IMR-90 (cell line): ENCODE results near the gene DSCAML1. TPM values are rescaled to one million over a fixed set of nuclear protein-coding genes. Genes with fewer than 3 reads are reported as not detected.

Source experiments
- ATAC-seq: fragments of 200-7000 bp; cut with Tn5 transposase; 2 replicates; pipeline ENCODE4 v1.9.1; 2020; ENCODE audit warnings: low read depth, mild to moderate bottlenecking, moderate library complexity
- BruUV-seq: library from RNA; stranded (reverse); fragments of 400-500 nt; replicated peaks from 2 replicates; lab custom pipeline; 2021; lab: Mats Ljungman, UMichigan
- CTCF ChIA-PET: fragments of 300-600 bp; formaldehyde crosslinking; extraction: SDS; loops from one replicate; lab custom pipeline; 2021; ENCODE audit warnings: antibody characterized with exemption; lab: Yijun Ruan, JAX
- POLR2A ChIA-PET: fragments of 300-600 bp; sonication (Branson Sonifier 250); formaldehyde crosslinking; loops from one replicate; lab custom pipeline; 2022; ENCODE audit warnings: antibody characterized with exemption; ENCODE audit not compliant: unreplicated experiment; lab: Charles Lee
- DNase-seq: peaks from one replicate; pipeline ENCODE4 v3.0.0; 2013
- H2AFZ ChIP-seq: replicated peaks from 2 replicates; pipeline ENCODE3; 2013; ENCODE audit warnings: low read length, mild to moderate bottlenecking; ENCODE audit not compliant: poor library complexity
- H2AK5ac ChIP-seq: 2 replicates; pipeline ENCODE4 v1.6.1; 2013; ENCODE audit warnings: low read depth, low read length, inconsistent platforms
- H2AK9ac ChIP-seq: replicated peaks from 2 replicates; pipeline ENCODE3; 2013; ENCODE audit warnings: mild to moderate bottlenecking, low read depth, low read length, moderate library complexity; ENCODE audit not compliant: poor library complexity
- H2BK120ac ChIP-seq: 2 replicates; pipeline ENCODE4 v1.6.1; 2013; ENCODE audit warnings: low read depth, low read length, inconsistent platforms
- H2BK15ac ChIP-seq: 3 replicates; pipeline ENCODE4 v1.6.1; 2013; ENCODE audit warnings: low read depth, low read length, inconsistent platforms
- H2BK20ac ChIP-seq: 2 replicates; pipeline ENCODE4 v1.6.1; 2013; ENCODE audit warnings: low read depth, mild to moderate bottlenecking, inconsistent platforms, low read length, moderate library complexity
- H2BK5ac ChIP-seq: 2 replicates; pipeline ENCODE4 v1.6.1; 2013; ENCODE audit warnings: mild to moderate bottlenecking, low read depth, low read length, inconsistent platforms; ENCODE audit not compliant: poor library complexity, severe bottlenecking
- H3K14ac ChIP-seq: replicated peaks from 2 replicates; pipeline ENCODE4 v1.6.1; 2013; ENCODE audit warnings: low read depth, low read length, inconsistent platforms
- H3K18ac ChIP-seq: 2 replicates; pipeline ENCODE4 v1.6.1; 2013; ENCODE audit warnings: low read depth, low read length, control low read depth
- H3K23ac ChIP-seq: 2 replicates; pipeline ENCODE4 v1.6.1; 2013; ENCODE audit warnings: low read depth, low read length, inconsistent platforms
- H3K27ac ChIP-seq: 2 replicates; pipeline ENCODE4 v1.5.1; 2013; ENCODE audit warnings: mild to moderate bottlenecking, control low read depth, low read length; ENCODE audit not compliant: insufficient read depth
- H3K27me3 ChIP-seq: 2 replicates; pipeline ENCODE4 v1.6.1; 2013; ENCODE audit warnings: low read length; ENCODE audit not compliant: control insufficient read depth, insufficient read depth
- H3K36me3 ChIP-seq: 2 replicates; pipeline ENCODE4 v1.6.1; 2013; ENCODE audit warnings: low read length, mixed read lengths; ENCODE audit not compliant: control insufficient read depth, insufficient read depth
- H3K4ac ChIP-seq: 2 replicates; pipeline ENCODE4 v1.6.1; 2013; ENCODE audit warnings: low read depth, low read length, inconsistent platforms
- H3K4me1 ChIP-seq: 2 replicates; pipeline ENCODE4 v1.6.1; 2013; ENCODE audit warnings: low read length, mixed read lengths; ENCODE audit not compliant: control insufficient read depth, insufficient read depth
- H3K4me2 ChIP-seq: 2 replicates; pipeline ENCODE4 v1.6.1; 2013; ENCODE audit warnings: low read depth, mild to moderate bottlenecking, control low read depth, low read length, moderate library complexity
- H3K4me3 ChIP-seq: 2 replicates; pipeline ENCODE4 v1.5.1; 2013; ENCODE audit warnings: low read depth, mild to moderate bottlenecking, control low read depth, low read length, moderate library complexity; ENCODE audit not compliant: insufficient read depth
- H3K56ac ChIP-seq: 2 replicates; pipeline ENCODE4 v1.6.1; 2013; ENCODE audit warnings: low read length, inconsistent platforms; ENCODE audit not compliant: insufficient read depth; ENCODE audit errors: extremely low read depth
- H3K79me1 ChIP-seq, 2 experiments: 2 replicates each; pipeline ENCODE4 v1.6.1; 2013; ENCODE audit warnings: low read length in 2 of 2, inconsistent platforms in 1 of 2, low read depth in 1 of 2
- H3K9ac ChIP-seq: 2 replicates; pipeline ENCODE4 v1.6.1; 2013; ENCODE audit warnings: low read depth, low read length, control low read depth
- H3K9me1 ChIP-seq: 2 replicates; pipeline ENCODE4 v1.6.1; 2013; ENCODE audit warnings: low read length, inconsistent platforms; ENCODE audit not compliant: insufficient read depth
- H3K9me3 ChIP-seq: 2 replicates; pipeline ENCODE4 v1.6.1; 2013; ENCODE audit warnings: low read length; ENCODE audit not compliant: control insufficient read depth, insufficient read depth
- H4K20me1 ChIP-seq: 2 replicates; pipeline ENCODE4 v1.6.1; 2013; ENCODE audit warnings: low read length, inconsistent platforms; ENCODE audit not compliant: insufficient read depth
- H4K5ac ChIP-seq: 2 replicates; pipeline ENCODE4 v1.6.1; 2013; ENCODE audit warnings: mild to moderate bottlenecking, low read depth, low read length, control low read depth
- H4K8ac ChIP-seq, 2 experiments: 2 replicates each; pipeline ENCODE4 v1.6.1; 2013; ENCODE audit warnings: low read depth in 2 of 2, low read length in 2 of 2, control low read depth in 1 of 2, inconsistent platforms in 1 of 2
- H4K91ac ChIP-seq: 2 replicates; pipeline ENCODE4 v1.6.1; 2013; ENCODE audit warnings: low read depth, low read length, inconsistent platforms; ENCODE audit not compliant: insufficient read depth
- CHD1 ChIP-seq: IDR thresholded peaks from 2 replicates; pipeline ENCODE4 v1.6.1; 2012; ENCODE audit warnings: low read depth, low read length, improper control_type of control experiment
- CTCF ChIP-seq: conservative IDR thresholded peaks from 2 replicates; pipeline ENCODE4 v1.5.1; 2012; ENCODE audit warnings: mild to moderate bottlenecking, low read depth, low read length, improper control_type of control experiment
- ELK1 ChIP-seq: fragments of 150-350 bp; IDR thresholded peaks from 2 replicates; pipeline ENCODE4 v1.6.1; 2016; ENCODE audit warnings: low read depth, mild to moderate bottlenecking, low read length, moderate library complexity, borderline replicate concordance
- MXI1 ChIP-seq: IDR thresholded peaks from 2 replicates; pipeline ENCODE4 v1.6.1; 2012; ENCODE audit warnings: low read depth, mild to moderate bottlenecking, low read length, moderate library complexity, borderline replicate concordance
- WGBS, 2 experiments: methylation state at CpG; one replicate each; pipeline versions ENCODE4 v1.1.5 to v1.1.7; 2013; ENCODE audit warnings: missing lambda C conversion rate in 2 of 2; ENCODE audit not compliant: insufficient read length in 1 of 2; ENCODE audit errors: extremely low coverage in 2 of 2; 5-methylcytosine and 5-hydroxymethylcytosine counted together
- dilution Hi-C: fragments of 300-500 bp; cut with HindIII; formaldehyde crosslinking; loops from one replicate; pipeline ENCODE4 v1.14.3; 2018; ENCODE audit warnings: low sequenced_read_pairs; ENCODE audit not compliant: unreplicated experiment
- in situ Hi-C: fragments of 300-500 bp; cut with MboI; formaldehyde crosslinking; loops from 3 replicates; pipeline ENCODE4 v1.14.3; 2019; ENCODE audit warnings: low sequenced_read_pairs, inconsistent platforms, mixed read lengths
- intact Hi-C: fragments of 100-400 bp; cut with micrococcal nuclease; formaldehyde crosslinking; loops from 2 replicates; pipeline ENCODE4 v1.10.0; 2022
- polyA plus RNA-seq, 3 experiments: library from polyadenylated mRNA; depleted of rRNA; stranded (reverse); fragments of >200 nt; gene quantifications; 2 replicates each; pipeline ENCODE4 v1.2.3, GENCODE V29; 2012; ENCODE audit warnings: low replicate concordance in 1 of 3
- total RNA-seq: library from RNA; depleted of rRNA; stranded (reverse); fragments of >200 nt; gene quantifications from 2 replicates; pipeline ENCODE4 v1.2.3, GENCODE V29; 2012

DSCAML1 gene
- total and polyA plus RNA-seq, 2 of the 4 experiments (the other 2 are of a cell fraction), result not detected

DNA sequence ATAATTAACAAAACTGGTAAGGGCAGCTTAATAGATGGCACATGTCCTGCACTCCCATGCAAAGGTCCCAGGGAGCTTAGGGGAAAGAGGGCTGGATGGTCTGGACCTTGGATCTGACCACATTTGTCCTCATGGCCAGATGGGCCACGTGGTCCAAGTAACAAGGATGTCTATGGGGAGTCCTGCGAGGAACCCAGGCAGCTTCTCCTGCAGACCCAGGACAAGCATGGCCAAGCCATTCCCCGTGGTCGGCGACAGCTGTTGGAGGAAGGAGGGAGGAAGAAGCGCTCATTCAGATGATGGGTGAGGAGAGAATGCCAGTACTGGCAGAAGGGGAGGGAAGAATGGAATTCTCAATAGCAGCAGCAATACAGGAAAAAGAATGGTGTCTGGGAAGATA lies 109.2 kb downstream of the DSCAML1 start:
- Histone ChIP-seq H3K27me3 (peaks cover 12% of the 10 kb centered on the region), H3K4me3 (no peak overlapping the region), H3K14ac (no peak overlapping the region), H3K36me3 (no peaks in the 10 kb centered on the region), H4K5ac (no peak overlapping the region), H2BK20ac (no peak overlapping the region), H3K4me1 (no peaks in the 10 kb centered on the region), H4K91ac (no peak overlapping the region), H3K4ac (no peak overlapping the region), H2AK9ac (no peak overlapping the region), H2AK5ac (no peak overlapping the region), H4K20me1 (no peaks in the 10 kb centered on the region), H3K27ac (no peak overlapping the region), H3K4me2 (no peak overlapping the region), H2BK15ac (no peak overlapping the region), H3K9ac (no peak overlapping the region), H3K18ac (no peak overlapping the region), H3K9me1 (no peaks in the 10 kb centered on the region), H2BK120ac (no peak overlapping the region), H3K9me3 (no peaks in the 10 kb centered on the region), H2AFZ (no peak overlapping the region), H2BK5ac (no peak overlapping the region), H3K79me1 (no peaks in the 10 kb centered on the region), H3K23ac (no peak overlapping the region), H3K56ac (no peak overlapping the region), H4K8ac (no peak overlapping the region)
- BruUV-seq, result no TSS peak
- intact Hi-C loops, result no loop called here
- ChIA-PET CTCF (no interaction called here), POLR2A (no interaction called here)
- dilution Hi-C loops, result no loop called here
- no peak for DNase-seq
- WGBS, 2 experiments, result 53% methylated on average over 4 of the region's 6 CpGs; no CpG with 5 or more reads in 1 of the 2 experiments
- in situ Hi-C loops, result no loop called here
- TF ChIP-seq MXI1 (no peak), CHD1 (no peak), CTCF (no peak), ELK1 (no peak)
- no peak for ATAC-seq
